Tibial nerve (tissue), 3 donors: ENCODE results near the gene ALDH1A3.

ENCODE experiments used
- CTCF ChIP-seq, 5 experiments: fragments of 200-600 bp in 3 of 5; fragments of 450-650 bp in 2 of 5; sonication (generic) in 3 of 5; IDR thresholded peaks; one replicate each; pipeline ENCODE4 v1.5.1; 2016 to 2019; ENCODE audit warnings: antibody characterized with exemption in 5 of 5, mild to moderate bottlenecking in 3 of 5, moderate library complexity in 2 of 5
- POLR2A ChIP-seq, 2 donors: fragments of 450-650 bp; IDR thresholded peaks; one replicate each; pipeline ENCODE4 v1.6.1; 2017; ENCODE audit warnings: antibody characterized with exemption in 2 of 2, mild to moderate bottlenecking in 2 of 2, moderate library complexity in 2 of 2

GRCh38 chr15:100952566-100952965 is 72.9 kb downstream of the ALDH1A3 start:
- TF ChIP-seq CTCF (IDR thresholded peaks at IDR 0.05) (no peak), POLR2A (IDR thresholded peaks at IDR 0.05) (no peak)
